Measurements from ENCODE around the gene FCHO2. TPM values are rescaled to one million over a fixed set of nuclear protein-coding genes. Genes with fewer than 3 reads are reported as not detected.
"Not testable (repeated sequence)": the region's sequence is repeated elsewhere in the genome, so short reads cannot be mapped to it uniquely, and the experiment has no call there.

FCHO2 gene
- total and polyA plus RNA-seq, 5 experiments from 2014 or later = 0.11 to 6.3 (median 1.4) TPM

- H3K36me3 Mint-ChIP-seq, DNase-seq, ATAC-seq, H3K4me3 Mint-ChIP-seq, H3K27ac Mint-ChIP-seq, POLR2A ChIA-PET, H3K4me1 Mint-ChIP-seq: not testable (repeated sequence)
- H3K9me3 Mint-ChIP-seq = peaks cover 0 to 20% (median 2%) of the 10 kb centered on the region in 9 donors
- H3K27me3 Mint-ChIP-seq = peaks cover 1 to 16% (median 5%) of the 10 kb centered on the region in 5 donors
Measured at GRCh38 chr5:72976810-72977209, 21.0 kb downstream of the FCHO2 start.

GRCh38 chr5:72985719-72986118, 29.9 kb downstream of the FCHO2 start:
- POLR2A ChIA-PET = no interaction called here
- Mint-ChIP-seq H3K4me3 (no peak overlapping the region), H3K9me3 (no peaks in the 10 kb centered on the region)

GRCh38 chr5:72988769-72989168, 32.9 kb downstream of the FCHO2 start:
- POLR2A ChIA-PET = no interaction called here
- peaks cover 0 to 31% (median 17%) of the 10 kb centered on the region in 5 donors for H3K27me3 Mint-ChIP-seq
- H3K4me1 Mint-ChIP-seq = peaks cover 0 to 3% (median 0%) of the 10 kb centered on the region in 4 donors
- DNase-seq (no peak), ATAC-seq (no peak)
- H3K36me3 Mint-ChIP-seq = peaks cover 0 to 11% (median 11%) of the 10 kb centered on the region in 3 donors
- peaks cover 0 to 11% (median 0%) of the 10 kb centered on the region in 9 donors for H3K9me3 Mint-ChIP-seq
- no peak overlapping the region for H3K4me3 Mint-ChIP-seq
- H3K27ac Mint-ChIP-seq = no peak overlapping the region

More at GRCh38 chr5:72985719-72986118, 29.9 kb downstream of the FCHO2 start:
- no peak overlapping the region for H3K27ac Mint-ChIP-seq
- ATAC-seq (no peak), DNase-seq (no peak)
- peaks cover 2 to 21% (median 14%) of the 10 kb centered on the region in 5 donors for H3K27me3 Mint-ChIP-seq
- H3K4me1 Mint-ChIP-seq = no peaks in the 10 kb centered on the region
- peaks cover 0 to 11% (median 2%) of the 10 kb centered on the region in 3 donors for H3K36me3 Mint-ChIP-seq

- peaks cover 0 to 3% (median 0%) of the 10 kb centered on the region in 4 donors for H3K4me1 Mint-ChIP-seq
- H3K27ac Mint-ChIP-seq = no peak overlapping the region
- ATAC-seq (no peak), DNase-seq (no peak)
- peaks cover 0 to 16% (median 0%) of the 10 kb centered on the region in 9 donors for H3K9me3 Mint-ChIP-seq
- H3K27me3 Mint-ChIP-seq = peaks cover 0 to 17% (median 15%) of the 10 kb centered on the region in 5 donors
- H3K36me3 Mint-ChIP-seq = peaks cover 0 to 12% (median 5%) of the 10 kb centered on the region in 3 donors
- POLR2A ChIA-PET = no interaction called here
- no peak overlapping the region for H3K4me3 Mint-ChIP-seq
Measured at GRCh38 chr5:72991394-72991793, 35.6 kb downstream of the FCHO2 start.

GRCh38 chr5:72994578-72994977, 38.7 kb downstream of the FCHO2 start:
- peaks cover 0 to 3% (median 0%) of the 10 kb centered on the region in 4 donors for H3K4me1 Mint-ChIP-seq
- no peak overlapping the region for H3K4me3 Mint-ChIP-seq
- DNase-seq (no peak), ATAC-seq (no peak)
- peaks cover 0 to 10% (median 8%) of the 10 kb centered on the region in 5 donors for H3K27me3 Mint-ChIP-seq
- H3K9me3 Mint-ChIP-seq = peaks cover 0 to 16% (median 0%) of the 10 kb centered on the region in 9 donors
- no peak overlapping the region for H3K27ac Mint-ChIP-seq
- POLR2A ChIA-PET = no interaction called here
- H3K36me3 Mint-ChIP-seq = peaks cover 0 to 12% (median 2%) of the 10 kb centered on the region in 3 donors

GRCh38 chr5:72996632-72997031, 40.8 kb downstream of the FCHO2 start:
- H3K27ac Mint-ChIP-seq = no peak overlapping the region
- no peak for DNase-seq
- no peak for ATAC-seq
- POLR2A ChIA-PET = no interaction called here
- no peak overlapping the region for H3K4me3 Mint-ChIP-seq
- H3K9me3 Mint-ChIP-seq = peaks cover 0 to 16% (median 0%) of the 10 kb centered on the region in 9 donors
- H3K36me3 Mint-ChIP-seq = peaks cover 0 to 12% (median 2%) of the 10 kb centered on the region in 3 donors
- H3K4me1 Mint-ChIP-seq = no peaks in the 10 kb centered on the region
- peaks cover 0 to 10% (median 6%) of the 10 kb centered on the region in 5 donors for H3K27me3 Mint-ChIP-seq

GRCh38 chr5:72999916-73000315, 44.1 kb downstream of the FCHO2 start:
- Mint-ChIP-seq H3K9me3 (peaks cover 0 to under 1% (median 0%) of the 10 kb centered on the region in 9 donors), H3K36me3 (peaks cover 0 to 2% (median 0%) of the 10 kb centered on the region in 3 donors), H3K4me1 (no peaks in the 10 kb centered on the region), H3K4me3 (no peak overlapping the region), H3K27me3 (no peaks in the 10 kb centered on the region), H3K27ac (no peak overlapping the region)
- no peak for DNase-seq
- no peak for ATAC-seq
- POLR2A ChIA-PET = no interaction called here

- peaks cover 0 to 2% (median 0%) of the 10 kb centered on the region in 4 donors for H3K4me1 Mint-ChIP-seq
- H3K36me3 Mint-ChIP-seq = no peaks in the 10 kb centered on the region
- POLR2A ChIA-PET = no interaction called here
- H3K27ac Mint-ChIP-seq = no peak overlapping the region
- DNase-seq (no peak), ATAC-seq (no peak)
- H3K27me3 Mint-ChIP-seq = peaks cover 0 to 4% (median 0%) of the 10 kb centered on the region in 5 donors
- no peaks in the 10 kb centered on the region for H3K9me3 Mint-ChIP-seq
- H3K4me3 Mint-ChIP-seq = no peak overlapping the region
Measured at GRCh38 chr5:73005886-73006285, 50.0 kb downstream of the FCHO2 start.

- H3K4me1 Mint-ChIP-seq = peaks cover 0 to 2% (median 0%) of the 10 kb centered on the region in 4 donors
Measured at GRCh38 chr5:73007051-73007450, 51.2 kb downstream of the FCHO2 start.

GRCh38 chr5:73008831-73009230, 53.0 kb downstream of the FCHO2 start:
- Mint-ChIP-seq H3K9me3 (no peaks in the 10 kb centered on the region), H3K36me3 (no peaks in the 10 kb centered on the region), H3K27ac (no peak overlapping the region), H3K27me3 (peaks cover 0 to 4% (median 0%) of the 10 kb centered on the region in 5 donors), H3K4me3 (no peak overlapping the region), H3K4me1 (peaks cover 0 to 2% (median 0%) of the 10 kb centered on the region in 4 donors)
- DNase-seq (no peak), ATAC-seq (no peak)
- POLR2A ChIA-PET = no interaction called here

More at GRCh38 chr5:73007051-73007450, 51.2 kb downstream of the FCHO2 start:
- no peak overlapping the region for H3K27ac Mint-ChIP-seq
- no peaks in the 10 kb centered on the region for H3K36me3 Mint-ChIP-seq
- ATAC-seq (no peak), DNase-seq (no peak)
- peaks cover 0 to 4% (median 0%) of the 10 kb centered on the region in 5 donors for H3K27me3 Mint-ChIP-seq
- POLR2A ChIA-PET = no interaction called here
- H3K4me3 Mint-ChIP-seq = no peak overlapping the region
- no peaks in the 10 kb centered on the region for H3K9me3 Mint-ChIP-seq

GRCh38 chr5:73011612-73012011, 55.8 kb downstream of the FCHO2 start:
- H3K27me3 Mint-ChIP-seq, ATAC-seq, H3K36me3 Mint-ChIP-seq, H3K9me3 Mint-ChIP-seq, DNase-seq, POLR2A ChIA-PET, H3K27ac Mint-ChIP-seq, H3K4me1 Mint-ChIP-seq, H3K4me3 Mint-ChIP-seq: not testable (repeated sequence)

GRCh38 chr5:73018892-73019291, 63.1 kb downstream of the FCHO2 start:
- Mint-ChIP-seq H3K36me3 (no peaks in the 10 kb centered on the region), H3K4me3 (no peak overlapping the region), H3K4me1 (no peaks in the 10 kb centered on the region), H3K27me3 (peaks cover 0 to 3% (median 0%) of the 10 kb centered on the region in 5 donors), H3K9me3 (no peaks in the 10 kb centered on the region), H3K27ac (no peak overlapping the region)
- ATAC-seq = no peak
- no peak for DNase-seq
- POLR2A ChIA-PET = no interaction called here

GRCh38 chr5:73019766-73020165, 63.9 kb downstream of the FCHO2 start:
- Mint-ChIP-seq H3K9me3 (no peaks in the 10 kb centered on the region), H3K36me3 (no peaks in the 10 kb centered on the region), H3K4me1 (no peaks in the 10 kb centered on the region), H3K27ac (no peak overlapping the region), H3K4me3 (no peak overlapping the region), H3K27me3 (peaks cover 0 to 3% (median 0%) of the 10 kb centered on the region in 5 donors)
- ATAC-seq (no peak), DNase-seq (no peak)
- POLR2A ChIA-PET = no interaction called here

All from naive thymus-derived CD8-positive, alpha-beta T cell (primary cell).